Activated CD8-positive, alpha-beta T cell treated with anti-CD3 and anti-CD28 coated beads for 36 hours (primary cell): ENCODE results near the gene ASTN1. TPM values are rescaled to one million over a fixed set of nuclear protein-coding genes. Genes with fewer than 3 reads are reported as not detected.

Source experiments
- ATAC-seq: fragments of 200-7000 bp; cut with Tn5 transposase; one replicate; pipeline ENCODE4 v1.10.0; 2021; ENCODE audit warnings: mild to moderate bottlenecking, moderate library complexity
- CTCF ChIA-PET: fragments of 350-600 bp; sonication (Branson Sonifier 250); formaldehyde crosslinking; loops from one replicate; lab custom pipeline; 2021; ENCODE audit warnings: antibody characterized with exemption; lab: Charles Lee
- POLR2A ChIA-PET: fragments of 350-600 bp; sonication (Branson Sonifier 250); formaldehyde crosslinking; loops from one replicate; lab custom pipeline; 2021; ENCODE audit warnings: antibody characterized with exemption; lab: Charles Lee
- DNase-seq: peaks from one replicate; pipeline ENCODE4 v3.0.0-alpha.2; 2020
- H3K27ac Mint-ChIP-seq: one replicate; pipeline ENCODE4 v1.8.0; 2021; ENCODE audit warnings: mild to moderate bottlenecking, mixed read lengths
- H3K27me3 Mint-ChIP-seq: one replicate; pipeline ENCODE4 v1.8.0; 2021; ENCODE audit warnings: mixed read lengths
- H3K36me3 Mint-ChIP-seq: one replicate; pipeline ENCODE4 v1.8.0; 2021; ENCODE audit warnings: low read depth, mixed read lengths
- H3K4me1 Mint-ChIP-seq: one replicate; pipeline ENCODE4 v1.8.0; 2021; ENCODE audit warnings: low read depth, mixed read lengths
- H3K4me3 Mint-ChIP-seq: one replicate; pipeline ENCODE4 v1.8.0; 2021; ENCODE audit warnings: mild to moderate bottlenecking, moderate library complexity, mixed read lengths
- H3K9me3 Mint-ChIP-seq: one replicate; pipeline ENCODE4 v1.8.0; 2021; ENCODE audit warnings: mixed read lengths
- CTCF ChIP-seq: fragments of 200-600 bp; IDR thresholded peaks from one replicate; pipeline ENCODE4 v1.8.0; 2022; ENCODE audit warnings: antibody characterized with exemption, mild to moderate bottlenecking
- intact Hi-C: fragments of 100-400 bp; cut with micrococcal nuclease; formaldehyde crosslinking; loops from one replicate; pipeline ENCODE4 v1.10.0; 2022
- total RNA-seq, 2 experiments: library from RNA; stranded (reverse); gene quantifications; one replicate each; pipeline ENCODE4 v1.2.3, GENCODE V29; 2021

Gene ASTN1
- total RNA-seq, 2 experiments from 2014 or later, result not detected

- no peaks in the 10 kb centered on the region for H3K9me3 Mint-ChIP-seq
- no peak overlapping the region for H3K4me3 Mint-ChIP-seq
- H3K27me3 Mint-ChIP-seq, result no peaks in the 10 kb centered on the region
- intact Hi-C loops, result no loop called here
- ChIA-PET CTCF (no interaction called here), POLR2A (interaction anchor here (0.8 kb wide), 1 partner anchor 1126 kb away, joined by 3 read pairs; no protein-coding TSS in a partner anchor)
- no peak overlapping the region for H3K27ac Mint-ChIP-seq
- ATAC-seq (no peak), DNase-seq (no peak)
- H3K4me1 Mint-ChIP-seq, result no peaks in the 10 kb centered on the region
- no peaks in the 10 kb centered on the region for H3K36me3 Mint-ChIP-seq
- no peak for TF ChIP-seq CTCF
These were observed 306.0 kb downstream of the ASTN1 start for GRCh38 chr1:176858433-176858916.

- intact Hi-C loops, result no loop called here
- H3K27ac Mint-ChIP-seq, result no peak overlapping the region
- POLR2A ChIA-PET, result no interaction called here
These were observed 306.9 kb downstream of the ASTN1 start for GRCh38 chr1:176857632-176858031.

GRCh38 chr1:176854758-176855745 is 309.5 kb downstream of the ASTN1 start:
- TF ChIP-seq CTCF, result no peak
- Mint-ChIP-seq H3K9me3 (no peaks in the 10 kb centered on the region), H3K27ac (no peak overlapping the region), H3K4me1 (no peaks in the 10 kb centered on the region), H3K36me3 (no peaks in the 10 kb centered on the region), H3K4me3 (no peak overlapping the region), H3K27me3 (no peaks in the 10 kb centered on the region)
- no peak for ATAC-seq
- POLR2A ChIA-PET, result no interaction called here
- DNase-seq, result no peak
- intact Hi-C loops, result no loop called here
- CTCF ChIA-PET, result no interaction called here

More at GRCh38 chr1:176857632-176858031, 306.9 kb downstream of the ASTN1 start:
- Mint-ChIP-seq H3K9me3 (no peaks in the 10 kb centered on the region), H3K4me3 (no peak overlapping the region), H3K4me1 (no peaks in the 10 kb centered on the region), H3K36me3 (no peaks in the 10 kb centered on the region), H3K27me3 (no peaks in the 10 kb centered on the region)
- ATAC-seq (no peak), DNase-seq (no peak)
- CTCF ChIA-PET, result no interaction called here
- TF ChIP-seq CTCF, result no peak

GRCh38 chr1:176854121-176854520 is 310.4 kb downstream of the ASTN1 start:
- no peak overlapping the region for H3K27ac Mint-ChIP-seq
- DNase-seq, result no peak
- no peaks in the 10 kb centered on the region for H3K9me3 Mint-ChIP-seq
- intact Hi-C loops, result no loop called here
- ATAC-seq, result no peak
- no peak for TF ChIP-seq CTCF
- no peaks in the 10 kb centered on the region for H3K4me1 Mint-ChIP-seq
- POLR2A ChIA-PET, result no interaction called here
- CTCF ChIA-PET, result no interaction called here
- no peaks in the 10 kb centered on the region for H3K27me3 Mint-ChIP-seq
- H3K36me3 Mint-ChIP-seq, result no peaks in the 10 kb centered on the region
- H3K4me3 Mint-ChIP-seq, result no peak overlapping the region

- Mint-ChIP-seq H3K27me3 (no peaks in the 10 kb centered on the region), H3K36me3 (no peaks in the 10 kb centered on the region), H3K4me3 (no peak overlapping the region), H3K27ac (no peak overlapping the region), H3K9me3 (no peaks in the 10 kb centered on the region), H3K4me1 (no peaks in the 10 kb centered on the region)
- no peak for TF ChIP-seq CTCF
- ATAC-seq, result no peak
- no peak for DNase-seq
- intact Hi-C loops, result no loop called here
- ChIA-PET POLR2A (no interaction called here), CTCF (no interaction called here)
These were observed 311.0 kb downstream of the ASTN1 start for GRCh38 chr1:176853503-176853902.
